ENCODE measurements around the gene XPR1.

Gene XPR1

DNA sequence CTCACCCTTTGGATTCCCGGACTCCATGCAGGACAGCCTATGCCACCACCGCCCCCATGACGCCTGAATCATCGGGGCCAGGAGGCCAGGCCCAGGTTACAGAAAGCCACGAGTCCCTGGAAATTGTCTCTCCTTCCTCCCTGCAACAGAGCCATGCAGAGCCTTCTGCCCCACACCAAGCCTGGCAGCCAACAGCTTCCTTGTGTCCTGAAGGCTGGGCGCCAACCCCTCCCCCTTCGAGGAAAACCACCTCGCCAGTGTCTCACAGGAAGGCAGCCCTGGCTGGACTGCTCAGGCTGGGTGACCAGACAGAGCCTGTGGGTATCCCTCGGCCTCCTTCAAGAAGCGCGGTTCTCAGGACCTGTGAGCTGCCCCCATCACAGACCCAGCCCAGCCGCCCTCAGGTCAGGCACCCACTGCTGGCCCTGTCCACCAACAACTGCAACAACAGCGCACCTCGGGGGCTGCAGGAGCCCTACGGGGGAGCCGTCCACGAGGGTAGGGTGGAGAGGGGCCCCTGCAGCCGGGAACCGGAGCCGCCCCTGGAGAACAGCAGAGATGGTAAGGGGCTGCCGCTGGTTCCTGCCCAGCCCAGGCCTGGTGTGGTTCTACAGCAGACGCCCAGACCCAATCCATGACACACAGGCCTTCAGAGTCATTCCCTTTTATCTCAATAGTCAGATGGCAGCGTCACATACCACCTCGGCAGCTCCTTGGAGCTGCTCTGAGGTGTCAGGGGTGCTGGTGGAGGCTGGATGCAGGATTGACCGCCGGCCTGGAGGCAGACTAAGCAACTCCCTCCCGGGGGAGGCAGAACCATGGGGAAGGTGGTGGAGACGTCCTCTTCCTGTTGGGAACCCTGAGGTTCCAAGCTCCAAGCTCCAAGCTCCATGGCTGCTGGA is 304.5 kb downstream of the XPR1 start:
- H3K4me3 ChIP-seq: no peak overlapping the region
- H3K27ac ChIP-seq: no peak overlapping the region

DNA sequence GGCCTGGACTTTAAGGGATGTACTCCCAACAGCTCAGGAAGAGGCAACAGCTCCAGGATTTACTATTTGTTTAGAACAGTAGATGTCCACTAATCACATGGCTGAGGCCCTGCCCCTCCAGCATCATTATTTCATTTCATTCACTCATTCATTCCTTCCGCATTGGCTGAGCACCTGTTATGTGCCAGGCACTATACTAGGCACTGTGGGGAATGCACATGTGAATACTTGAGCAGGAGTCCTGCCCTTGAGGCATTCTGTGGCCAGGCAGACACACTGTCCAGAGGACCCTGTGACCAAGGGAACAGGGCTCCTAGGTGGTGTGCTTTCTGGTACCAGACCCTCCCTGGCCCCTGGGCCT is 305.2 kb downstream of the XPR1 start:
- no peak overlapping the region for H3K27ac ChIP-seq
- no peak overlapping the region for H3K4me3 ChIP-seq

DNA sequence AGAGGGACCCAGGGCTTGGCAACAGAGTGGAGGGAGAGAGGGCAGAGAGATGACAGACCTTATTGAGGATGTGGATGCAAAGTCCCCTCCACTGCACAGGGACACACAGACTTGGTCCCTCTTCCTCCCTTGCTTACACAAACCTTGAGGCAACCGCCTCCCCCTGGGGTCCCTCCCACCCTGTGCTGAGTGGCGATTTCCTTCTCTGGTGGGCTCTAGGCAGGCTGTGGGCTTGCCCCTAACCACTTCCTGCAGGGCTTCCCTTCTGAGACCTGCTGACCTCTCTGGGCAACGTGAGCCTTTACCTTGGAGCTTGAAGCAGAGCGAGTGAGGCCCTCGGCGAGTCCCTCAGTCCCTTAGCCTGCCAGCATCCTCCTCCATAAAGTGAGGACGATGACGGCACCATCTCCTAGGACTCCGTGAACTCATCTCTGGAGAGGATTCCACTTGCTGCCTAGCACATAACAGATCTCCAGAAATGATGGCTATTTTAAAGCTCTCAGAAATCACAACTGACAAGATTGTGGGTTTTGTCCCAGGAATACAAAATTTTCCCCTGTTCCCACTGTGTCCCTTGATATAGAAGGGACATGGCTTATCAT is 305.9 kb downstream of the XPR1 start:
- H3K4me3 ChIP-seq: no peak overlapping the region
- no peak overlapping the region for H3K27ac ChIP-seq

DNA sequence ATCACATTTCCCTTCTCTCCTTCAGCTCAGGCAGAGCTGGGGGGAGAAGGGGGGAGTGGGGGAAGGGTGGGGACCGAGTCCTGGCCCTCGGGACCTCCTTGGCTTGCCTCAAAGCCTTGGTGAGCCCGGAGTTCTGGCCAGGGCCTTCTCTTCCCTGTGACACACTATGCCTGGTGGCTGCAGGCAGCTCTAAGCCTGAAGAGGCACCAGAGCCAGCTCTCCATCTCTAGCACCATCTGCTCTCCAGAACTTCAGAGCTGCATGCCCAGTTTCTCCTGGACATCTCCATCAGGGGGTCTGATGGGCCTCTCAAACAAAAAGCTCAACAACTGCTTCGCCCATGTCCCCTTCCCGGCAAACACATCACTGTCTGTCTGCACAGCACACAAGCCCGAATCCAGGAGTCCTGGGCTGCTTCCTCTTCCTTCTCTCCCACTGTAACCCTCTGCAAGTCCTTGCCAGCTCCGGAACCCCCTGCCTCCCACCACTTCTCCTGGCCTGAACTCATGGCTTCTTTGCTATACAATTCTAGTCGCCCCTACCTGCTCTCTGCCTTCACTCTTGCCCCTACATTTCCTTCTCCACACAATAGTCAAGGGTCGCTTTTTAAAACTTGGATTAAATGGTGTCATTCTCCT is 307.4 kb downstream of the XPR1 start:
- Histone ChIP-seq H3K27ac (no peak overlapping the region), H3K4me3 (no peak overlapping the region)

DNA sequence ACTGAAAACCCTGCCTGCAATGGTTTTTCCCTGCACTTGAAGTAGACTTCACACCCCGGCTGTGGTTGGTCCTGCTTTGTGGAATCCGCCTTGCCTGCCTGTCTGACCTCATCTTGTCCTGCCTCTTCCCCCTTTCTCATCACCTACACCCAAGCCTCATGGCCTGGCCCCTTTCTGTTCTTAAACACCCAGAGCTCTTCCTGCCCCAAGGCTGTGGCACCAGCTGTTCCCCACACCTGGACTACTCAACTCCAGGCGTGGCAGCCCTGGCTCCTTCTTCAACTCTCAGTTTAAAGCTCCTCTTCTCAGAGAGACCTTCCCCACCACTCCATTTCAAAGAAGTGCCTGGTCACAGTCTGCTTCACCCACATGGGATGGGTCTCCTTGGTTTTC is 307.9 kb downstream of the XPR1 start:
- Histone ChIP-seq H3K4me3 (no peak overlapping the region), H3K27ac (no peak overlapping the region)

Measured in skin epidermis (tissue), 12 donors.